Measurements from ENCODE around the gene UBC.
"Not testable (repeated sequence)": the region's sequence is repeated elsewhere in the genome, so short reads cannot be mapped to it uniquely, and the experiment has no call there.

UBC gene

GRCh38 chr12:124913474-124914391, 717 bp downstream of the UBC start:
- DNase-seq, result peak; percentile 72

GRCh38 chr12:124912529-124913287, 1.7 kb downstream of the UBC start:
- DNase-seq, result not testable (repeated sequence)

GRCh38 chr12:124911521-124911920, 2.9 kb downstream of the UBC start:
- DNase-seq, result not testable (repeated sequence)

- no peak for DNase-seq
Measured at GRCh38 chr12:124910561-124911478, 3.6 kb downstream of the UBC start.

GRCh38 chr12:124909831-124910560, 4.5 kb downstream of the UBC start:
- DNase-seq, result peak; percentile 10

GRCh38 chr12:124906606-124907261, 7.7 kb downstream of the UBC start:
- peak; percentile 86 for DNase-seq

- peak; percentile 68 for DNase-seq
Measured at GRCh38 chr12:124904306-124905098, 9.9 kb downstream of the UBC start.

- no peak for DNase-seq
Measured at GRCh38 chr12:124902916-124903315, 11.5 kb downstream of the UBC start.

GRCh38 chr12:124901003-124901402, 13.4 kb downstream of the UBC start:
- no peak for DNase-seq

GRCh38 chr12:124900345-124900795, 14.1 kb downstream of the UBC start:
- not testable (repeated sequence) for DNase-seq

GRCh38 chr12:124898923-124899294, 15.5 kb downstream of the UBC start:
- DNase-seq, result no peak

- DNase-seq, result peak; percentile 20
Measured at GRCh38 chr12:124898200-124898922, 16.1 kb downstream of the UBC start.

GRCh38 chr12:124896461-124896860, 18.0 kb downstream of the UBC start:
- no peak for DNase-seq

GRCh38 chr12:124893792-124894516, 20.5 kb downstream of the UBC start:
- DNase-seq, result no peak

GRCh38 chr12:124888260-124888659, 26.2 kb downstream of the UBC start:
- DNase-seq, result no peak

- not testable (repeated sequence) for DNase-seq
Measured at GRCh38 chr12:124887766-124888165, 26.7 kb downstream of the UBC start.

- DNase-seq, result no peak
Measured at GRCh38 chr12:124884587-124885438, 29.6 kb downstream of the UBC start.

Measured in fibroblast of skin of right quadriceps (primary cell).